ENCODE results near the gene LRRN3. TPM values are rescaled to one million over a fixed set of nuclear protein-coding genes. Genes with fewer than 3 reads are reported as not detected.

Gene LRRN3
- total and polyA plus RNA-seq, 2 of the 4 experiments (the other 2 are of a cell fraction), result 6.9 to 15.2 TPM

DNA sequence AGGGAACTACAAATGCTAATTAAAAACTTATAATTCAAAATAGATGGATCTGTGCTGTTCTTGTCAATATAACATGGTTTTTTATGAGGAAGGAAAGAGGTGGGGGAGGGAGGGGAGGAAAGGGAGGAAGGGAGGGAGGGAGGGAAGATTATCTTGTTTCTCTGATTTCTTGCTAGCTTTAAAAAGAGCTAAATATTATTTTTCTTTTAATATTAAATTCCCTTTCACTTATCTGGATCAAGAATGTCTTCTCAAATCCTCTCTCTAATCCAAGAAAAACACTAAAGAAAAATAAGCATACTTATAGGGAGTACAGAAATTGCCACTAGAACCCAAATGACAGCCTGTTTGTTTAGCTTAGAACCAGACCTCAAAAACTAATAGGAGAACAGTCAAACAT lies 55.2 kb downstream of the LRRN3 start:
- intact Hi-C loops (cut with micrococcal nuclease), result no loop called here
- Histone ChIP-seq H3K18ac (ENCODE audit: low read depth, low read length) (no peak overlapping the region), H3K4ac (ENCODE audit: low read depth, low read length) (no peak overlapping the region), H3K56ac (ENCODE audit: extremely low read depth, insufficient read depth, low read length) (no peak overlapping the region), H4K91ac (ENCODE audit: insufficient read depth, low read depth, low read length) (no peak overlapping the region), H3K23ac (ENCODE audit: low read depth, low read length) (no peak overlapping the region), H3K27me3 (ENCODE audit: control insufficient read depth, insufficient read depth, low read length) (no peaks in the 10 kb centered on the region), H3K79me1 (ENCODE audit: low read depth in 1 of 2, low read length in 2 of 2) (no peaks in the 10 kb centered on the region), H3K4me2 (ENCODE audit: low read depth, low read length) (no peak overlapping the region), H3K14ac (replicated peaks; ENCODE audit: low read depth, low read length) (no peak overlapping the region), H2AK5ac (ENCODE audit: low read depth, low read length) (no peak overlapping the region), H3K36me3 (ENCODE audit: control insufficient read depth, insufficient read depth, low read length) (no peaks in the 10 kb centered on the region), H3K27ac (ENCODE audit: insufficient read depth, low read length) (no peak overlapping the region), H2AFZ (replicated peaks; ENCODE audit: low read length, poor library complexity) (no peak overlapping the region), H2AK9ac (replicated peaks; ENCODE audit: low read depth, low read length, poor library complexity) (no peak overlapping the region), H2BK20ac (ENCODE audit: low read depth, low read length) (no peak overlapping the region), H4K5ac (ENCODE audit: low read depth, low read length) (no peak overlapping the region), H4K8ac (ENCODE audit: low read depth in 2 of 2, low read length in 2 of 2) (no peak overlapping the region), H3K9me1 (ENCODE audit: insufficient read depth, low read length) (no peaks in the 10 kb centered on the region), H3K4me1 (ENCODE audit: control insufficient read depth, insufficient read depth, low read length) (no peaks in the 10 kb centered on the region), H3K9ac (ENCODE audit: low read depth, low read length) (no peak overlapping the region), H2BK15ac (ENCODE audit: low read depth, low read length) (no peak overlapping the region), H3K9me3 (ENCODE audit: control insufficient read depth, insufficient read depth, low read length) (no peaks in the 10 kb centered on the region), H2BK120ac (ENCODE audit: low read depth, low read length) (no peak overlapping the region), H2BK5ac (ENCODE audit: low read depth, low read length, poor library complexity, severe bottlenecking) (no peak overlapping the region), H4K20me1 (ENCODE audit: insufficient read depth, low read length) (no peaks in the 10 kb centered on the region), H3K4me3 (ENCODE audit: insufficient read depth, low read depth, low read length) (no peak overlapping the region)
- no TSS peak for BruUV-seq (replicated peaks)
- POLR2A ChIA-PET (ENCODE audit: unreplicated experiment), result no interaction called here
- dilution Hi-C loops (cut with HindIII; ENCODE audit: low sequenced_read_pairs, unreplicated experiment), result no loop called here
- in situ Hi-C loops (cut with MboI; ENCODE audit: low sequenced_read_pairs), result no loop called here
- no peak for ATAC-seq (ENCODE audit: low read depth)
- CTCF ChIA-PET, result interaction anchor here (0.5 to 1.6 kb wide), 2 partner anchors 13 to 123 kb away, joined by 3 to 4 read pairs; no protein-coding TSS in a partner anchor
- TF ChIP-seq, protein P1, sequence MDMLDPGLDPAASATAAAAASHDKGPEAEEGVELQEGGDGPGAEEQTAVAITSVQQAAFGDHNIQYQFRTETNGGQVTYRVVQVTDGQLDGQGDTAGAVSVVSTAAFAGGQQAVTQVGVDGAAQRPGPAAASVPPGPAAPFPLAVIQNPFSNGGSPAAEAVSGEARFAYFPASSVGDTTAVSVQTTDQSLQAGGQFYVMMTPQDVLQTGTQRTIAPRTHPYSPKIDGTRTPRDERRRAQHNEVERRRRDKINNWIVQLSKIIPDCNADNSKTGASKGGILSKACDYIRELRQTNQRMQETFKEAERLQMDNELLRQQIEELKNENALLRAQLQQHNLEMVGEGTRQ (IDR thresholded peaks at IDR 0.05; ENCODE audit: low read depth, low read length), result no peak
- no peak for TF ChIP-seq RFX5 (IDR thresholded peaks at IDR 0.05; ENCODE audit: low read depth, low read length)
- no peak for TF ChIP-seq MAZ (IDR thresholded peaks at IDR 0.05; ENCODE audit: borderline replicate concordance, low read depth, low read length)
- TF ChIP-seq CEBPB (IDR thresholded peaks at IDR 0.05; ENCODE audit: low read depth, low read length), result no peak
- no peak for DNase-seq
